Measurements from ENCODE around the gene LAT. TPM values are rescaled to one million over a fixed set of nuclear protein-coding genes. Genes with fewer than 3 reads are reported as not detected.
"Not testable (repeated sequence)": the region's sequence is repeated elsewhere in the genome, so short reads cannot be mapped to it uniquely, and the experiment has no call there.

LAT gene
- total RNA-seq, 1 donor from 2014 or later, result 234 TPM

- Mint-ChIP-seq H3K27ac (no peak overlapping the region), H3K27me3 (ENCODE audit: insufficient read depth) (no peaks in the 10 kb centered on the region), H3K4me3 (no peak overlapping the region), H3K4me1 (ENCODE audit: low read depth) (peaks cover 7% of the 10 kb centered on the region), H3K9me3 (no peaks in the 10 kb centered on the region), H3K36me3 (ENCODE audit: low read depth) (peaks cover 47% of the 10 kb centered on the region)
- intact Hi-C loops (cut with micrococcal nuclease), result no loop called here
- no peak for DNase-seq (ENCODE audit: low spot score)
Measured at GRCh38 chr16:28958836-28959235, 26.0 kb upstream of the LAT start.

- intact Hi-C loops (cut with micrococcal nuclease), result no loop called here
- Mint-ChIP-seq H3K27me3 (ENCODE audit: insufficient read depth) (no peaks in the 10 kb centered on the region), H3K36me3 (ENCODE audit: low read depth) (peaks cover 39% of the 10 kb centered on the region), H3K4me3 (no peak overlapping the region), H3K27ac (no peak overlapping the region), H3K4me1 (ENCODE audit: low read depth) (no peaks in the 10 kb centered on the region), H3K9me3 (no peaks in the 10 kb centered on the region)
- DNase-seq (ENCODE audit: low spot score), result no peak
Measured at GRCh38 chr16:28964072-28964471, 20.8 kb upstream of the LAT start.

- Mint-ChIP-seq H3K4me3 (no peak overlapping the region), H3K27me3 (ENCODE audit: insufficient read depth) (no peaks in the 10 kb centered on the region), H3K4me1 (ENCODE audit: low read depth) (no peaks in the 10 kb centered on the region), H3K9me3 (no peaks in the 10 kb centered on the region), H3K36me3 (ENCODE audit: low read depth) (peaks cover 36% of the 10 kb centered on the region), H3K27ac (no peak overlapping the region)
- intact Hi-C loops (cut with micrococcal nuclease), result no loop called here
- no peak for DNase-seq (ENCODE audit: low spot score)
Measured at GRCh38 chr16:28964496-28964895, 20.4 kb upstream of the LAT start.

DNA sequence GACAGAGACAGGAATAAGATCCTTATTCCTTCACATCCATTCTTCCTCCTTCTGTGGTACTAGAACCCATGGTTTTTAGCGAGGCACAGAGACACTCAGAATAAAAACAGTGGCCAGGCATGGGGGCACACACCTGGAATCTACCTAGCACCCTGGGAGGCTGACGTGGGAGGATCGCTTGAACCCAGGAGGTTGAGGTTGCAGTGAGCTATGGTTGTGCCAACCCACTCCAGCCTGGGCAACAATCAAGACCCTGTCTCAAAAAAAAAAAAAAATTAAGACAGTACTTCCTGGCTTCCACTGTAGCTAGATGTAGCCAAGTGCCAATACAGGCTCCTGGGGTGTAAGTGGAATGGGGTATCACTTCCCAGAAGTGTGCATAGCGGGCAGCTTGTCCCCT lies 17.7 kb upstream of the LAT start:
- intact Hi-C loops (cut with micrococcal nuclease), result no loop called here
- Mint-ChIP-seq H3K4me3 (no peak overlapping the region), H3K36me3 (ENCODE audit: low read depth) (peaks cover 24% of the 10 kb centered on the region), H3K27me3 (ENCODE audit: insufficient read depth) (no peaks in the 10 kb centered on the region), H3K27ac (no peak overlapping the region), H3K4me1 (ENCODE audit: low read depth) (no peaks in the 10 kb centered on the region), H3K9me3 (no peaks in the 10 kb centered on the region)
- no peak for DNase-seq (ENCODE audit: low spot score)

DNA sequence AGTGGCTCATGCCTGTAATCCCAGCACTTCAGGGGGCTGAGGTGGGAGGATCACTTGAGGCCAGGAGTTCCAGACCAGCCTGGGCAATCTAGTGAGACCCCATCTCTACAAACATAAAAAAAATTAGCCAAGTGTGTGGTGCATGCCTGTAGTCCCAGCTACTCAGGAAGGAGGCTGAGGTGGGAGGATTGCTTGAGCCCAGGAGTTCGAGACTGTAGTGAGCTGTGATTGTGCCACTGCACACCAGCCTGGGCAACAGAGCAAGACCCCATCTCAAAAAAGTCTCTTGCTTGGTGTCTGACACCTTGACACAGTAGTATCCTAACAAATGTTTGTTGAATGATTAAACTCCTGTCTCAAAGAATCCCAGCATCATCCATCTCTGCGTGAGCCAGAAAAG lies 15.2 kb upstream of the LAT start:
- H3K36me3 Mint-ChIP-seq (ENCODE audit: low read depth); H3K27me3 Mint-ChIP-seq (ENCODE audit: insufficient read depth); H3K4me3 Mint-ChIP-seq; intact Hi-C loops (cut with micrococcal nuclease); H3K4me1 Mint-ChIP-seq (ENCODE audit: low read depth); H3K9me3 Mint-ChIP-seq; DNase-seq (ENCODE audit: low spot score): not testable (repeated sequence)
- peak overlapping the region; percentile 48 for H3K27ac Mint-ChIP-seq

DNA sequence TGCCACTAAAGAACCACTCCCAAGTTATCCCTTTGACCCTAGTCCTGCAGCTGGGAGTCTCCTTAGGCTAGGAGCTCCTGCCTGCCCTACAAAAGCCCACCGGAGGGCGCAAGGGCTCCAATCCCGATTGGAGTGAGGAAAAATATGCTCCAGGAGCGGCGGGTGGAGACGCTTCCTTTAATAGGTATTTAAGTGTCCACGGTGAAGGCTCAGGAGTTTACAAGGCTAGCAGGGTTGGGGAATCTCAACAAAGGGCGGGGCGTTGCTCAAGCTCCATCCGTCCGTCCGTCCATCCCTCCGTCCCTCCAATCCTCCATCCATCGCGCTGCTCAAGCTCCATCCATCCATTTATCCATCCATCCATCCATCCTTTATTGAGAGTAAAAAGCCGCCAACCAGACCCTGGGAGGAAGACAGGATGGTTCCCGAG lies 10.8 kb upstream of the LAT start:
- DNase-seq (ENCODE audit: low spot score), result no peak
- no peaks in the 10 kb centered on the region for H3K27me3 Mint-ChIP-seq (ENCODE audit: insufficient read depth)
- peak overlapping the region; percentile 95 for H3K4me3 Mint-ChIP-seq
- intact Hi-C loops (cut with micrococcal nuclease), result loop anchor here (1.0 to 2.0 kb wide), 7 partner anchors 11 to 128 kb away; partner anchors contain the start of genes LAT, NFATC2IP, RABEP2 and TUFM
- H3K27ac Mint-ChIP-seq, result peak overlapping the region; percentile 92
- no peaks in the 10 kb centered on the region for H3K9me3 Mint-ChIP-seq
- H3K36me3 Mint-ChIP-seq (ENCODE audit: low read depth), result peaks cover 3% of the 10 kb centered on the region
- H3K4me1 Mint-ChIP-seq (ENCODE audit: low read depth), result peaks cover 24% of the 10 kb centered on the region

- H3K9me3 Mint-ChIP-seq, result no peaks in the 10 kb centered on the region
- H3K4me3 Mint-ChIP-seq, result peak within 1 kb of the TSS; percentile 95
- peaks cover 24% of the 10 kb centered on the region for H3K4me1 Mint-ChIP-seq (ENCODE audit: low read depth)
- intact Hi-C loops (cut with micrococcal nuclease), result loop anchor here (1.0 to 2.0 kb wide), 7 partner anchors 11 to 128 kb away; partner anchors contain the start of genes LAT, NFATC2IP, RABEP2 and TUFM
- H3K27me3 Mint-ChIP-seq (ENCODE audit: insufficient read depth), result no peaks in the 10 kb centered on the region
- H3K36me3 Mint-ChIP-seq (ENCODE audit: low read depth), result peaks cover 3% of the 10 kb centered on the region
- DNase-seq (ENCODE audit: low spot score), result peak; percentile 91
- H3K27ac Mint-ChIP-seq, result peak within 1 kb of the TSS; percentile 92
Measured at GRCh38 chr16:28974437-28975157, 10.3 kb upstream of the LAT start, which contains the start of gene SPNS1. Gene SPNS1 (plus strand): TSS chr16:28974778. CDS start chr16:28975152, 374 bp downstream.

- Mint-ChIP-seq H3K4me1 (ENCODE audit: low read depth) (peaks cover 24% of the 10 kb centered on the region), H3K27ac (peak overlapping the region; percentile 75), H3K27me3 (ENCODE audit: insufficient read depth) (no peaks in the 10 kb centered on the region), H3K36me3 (ENCODE audit: low read depth) (peaks cover 3% of the 10 kb centered on the region), H3K4me3 (peak overlapping the region; percentile 95), H3K9me3 (no peaks in the 10 kb centered on the region)
- no peak for DNase-seq (ENCODE audit: low spot score)
- intact Hi-C loops (cut with micrococcal nuclease), result loop anchor here (2.0 kb wide), 2 partner anchors 16 to 50 kb away; partner anchors contain the start of gene RABEP2
Measured at GRCh38 chr16:28975158-28975599, 9.7 kb upstream of the LAT start.

DNA sequence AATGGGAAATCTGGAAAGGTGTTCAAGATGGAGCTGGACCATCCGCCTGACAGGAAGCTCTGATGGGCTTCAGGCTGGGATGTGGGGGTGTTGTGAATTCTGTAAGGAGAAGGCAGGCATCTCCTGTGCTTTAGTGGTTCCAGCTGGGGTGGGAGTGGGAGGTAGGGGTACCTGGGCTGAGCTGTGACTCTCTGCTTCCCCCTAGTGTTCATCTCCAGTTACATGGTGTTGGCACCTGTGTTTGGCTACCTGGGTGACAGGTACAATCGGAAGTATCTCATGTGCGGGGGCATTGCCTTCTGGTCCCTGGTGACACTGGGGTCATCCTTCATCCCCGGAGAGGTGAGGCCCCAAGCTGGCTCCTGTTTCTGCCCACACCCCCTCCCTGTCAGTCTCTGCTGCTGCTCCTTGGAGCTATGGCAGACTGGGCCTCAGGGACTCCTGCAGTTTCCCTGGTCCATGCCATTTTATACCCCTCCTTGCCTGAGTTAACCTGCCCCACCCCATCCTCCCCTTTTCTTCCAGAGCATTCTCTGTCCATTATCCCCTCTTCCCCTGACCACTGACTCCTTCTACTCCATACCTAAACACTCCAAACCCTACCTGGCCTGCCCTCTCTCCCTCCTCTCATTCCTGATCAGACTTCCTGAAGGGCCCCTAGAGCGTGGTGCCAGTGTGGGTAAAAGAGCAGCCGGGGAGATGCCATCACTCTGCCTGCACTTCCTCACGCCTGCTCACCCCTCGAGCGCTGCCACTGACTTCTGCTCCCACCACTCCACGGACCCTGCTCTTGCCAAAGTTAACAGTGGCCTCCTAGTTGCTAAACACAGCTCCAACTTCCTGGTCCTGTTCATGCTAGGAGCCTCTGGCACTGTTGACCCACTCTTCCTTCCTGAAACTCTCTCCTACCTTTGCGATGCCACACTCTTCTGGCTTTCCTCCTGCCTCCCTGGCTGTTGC lies 6.9 kb upstream of the LAT start:
- Mint-ChIP-seq H3K27me3 (ENCODE audit: insufficient read depth) (no peaks in the 10 kb centered on the region), H3K27ac (no peak overlapping the region), H3K4me3 (peak overlapping the region; percentile 15), H3K4me1 (ENCODE audit: low read depth) (peaks cover 24% of the 10 kb centered on the region), H3K36me3 (ENCODE audit: low read depth) (peaks cover 18% of the 10 kb centered on the region), H3K9me3 (no peaks in the 10 kb centered on the region)
- no peak for DNase-seq (ENCODE audit: low spot score)
- intact Hi-C loops (cut with micrococcal nuclease), result no loop called here

GRCh38 chr16:28980330-28980729 lies 4.5 kb upstream of the LAT start:
- H3K9me3 Mint-ChIP-seq; DNase-seq (ENCODE audit: low spot score); H3K4me3 Mint-ChIP-seq; H3K27ac Mint-ChIP-seq; intact Hi-C loops (cut with micrococcal nuclease); H3K27me3 Mint-ChIP-seq (ENCODE audit: insufficient read depth): not testable (repeated sequence)
- Mint-ChIP-seq H3K4me1 (ENCODE audit: low read depth) (peaks cover 30% of the 10 kb centered on the region), H3K36me3 (ENCODE audit: low read depth) (peaks cover 33% of the 10 kb centered on the region)

DNA sequence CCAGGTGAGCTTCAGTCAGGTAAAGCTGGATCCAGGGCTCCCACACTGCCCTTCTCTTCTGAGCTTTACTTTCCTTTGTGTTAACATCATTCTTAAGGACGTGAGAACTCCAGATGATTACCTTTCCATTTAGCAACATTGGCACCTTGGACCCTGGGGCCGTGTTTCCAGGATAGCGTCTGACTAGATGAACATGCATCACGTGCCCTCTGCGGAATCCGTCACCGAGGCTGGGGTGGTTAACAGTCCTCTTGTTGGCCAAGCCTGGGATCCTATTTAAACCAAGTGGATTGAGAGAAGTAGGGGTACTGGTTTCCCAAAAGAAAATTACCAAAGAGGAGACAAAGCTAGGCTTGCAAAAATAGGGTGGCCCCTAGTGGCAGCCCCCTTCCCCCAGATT lies 3.9 kb upstream of the LAT start:
- no peak for DNase-seq (ENCODE audit: low spot score)
- Mint-ChIP-seq H3K27me3 (ENCODE audit: insufficient read depth) (no peaks in the 10 kb centered on the region), H3K27ac (no peak overlapping the region), H3K36me3 (ENCODE audit: low read depth) (peaks cover 38% of the 10 kb centered on the region), H3K4me1 (ENCODE audit: low read depth) (peaks cover 24% of the 10 kb centered on the region), H3K9me3 (no peaks in the 10 kb centered on the region), H3K4me3 (no peak overlapping the region)
- intact Hi-C loops (cut with micrococcal nuclease), result no loop called here

DNA sequence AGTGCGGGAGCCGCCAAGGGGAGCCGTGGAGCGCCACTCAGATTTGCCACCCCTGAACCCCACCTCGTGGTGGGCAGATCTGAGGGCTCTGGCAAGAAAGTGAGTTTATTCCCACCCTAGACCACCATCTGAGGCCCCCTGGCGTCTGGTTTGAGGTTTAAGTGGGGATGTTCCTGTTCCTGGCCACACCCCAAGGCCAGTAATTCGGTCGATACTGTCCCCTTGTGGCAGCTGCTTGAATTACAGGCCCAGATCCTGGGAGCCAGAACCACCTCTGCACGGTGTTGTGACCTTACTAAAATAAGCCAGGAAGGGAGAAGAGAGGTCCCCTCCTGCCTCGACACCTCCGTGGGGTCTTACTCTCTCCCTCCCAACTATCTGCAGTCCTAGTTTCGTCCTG lies 3.3 kb upstream of the LAT start:
- intact Hi-C loops (cut with micrococcal nuclease), result no loop called here
- Mint-ChIP-seq H3K4me3 (no peak overlapping the region), H3K36me3 (ENCODE audit: low read depth) (peaks cover 44% of the 10 kb centered on the region)

GRCh38 chr16:28982418-28982817 lies 2.4 kb upstream of the LAT start:
- Mint-ChIP-seq H3K36me3 (ENCODE audit: low read depth) (peaks cover 48% of the 10 kb centered on the region), H3K27ac (no peak overlapping the region)

More for the DNA sequence above, 3.3 kb upstream of the LAT start:
- Mint-ChIP-seq H3K27me3 (ENCODE audit: insufficient read depth) (no peaks in the 10 kb centered on the region), H3K27ac (no peak overlapping the region), H3K9me3 (no peaks in the 10 kb centered on the region), H3K4me1 (ENCODE audit: low read depth) (peaks cover 24% of the 10 kb centered on the region)
- no peak for DNase-seq (ENCODE audit: low spot score)

More at GRCh38 chr16:28982418-28982817, 2.4 kb upstream of the LAT start:
- Mint-ChIP-seq H3K27me3 (ENCODE audit: insufficient read depth) (no peaks in the 10 kb centered on the region), H3K9me3 (peaks cover 3% of the 10 kb centered on the region), H3K4me1 (ENCODE audit: low read depth) (peaks cover 29% of the 10 kb centered on the region), H3K4me3 (no peak overlapping the region)
- DNase-seq (ENCODE audit: low spot score), result no peak
- intact Hi-C loops (cut with micrococcal nuclease), result no loop called here

Measured in activated T-helper 1 cell treated with anti-CD3 and anti-CD28 coated beads, Interleukin-12 subunit alpha, Interleukin-12 subunit beta, Interleukin-2, Interleukin-4 antibody, amounts not matched to agents 30 ng/mL and 10 ng/mL and 1 ng/mL, durations not matched to agents 14 hours and 24 hours and 36 hours (primary cell).